ENCODE results near the gene IFTAP. TPM values are rescaled to one million over a fixed set of nuclear protein-coding genes. Genes with fewer than 3 reads are reported as not detected.

IFTAP gene
- total RNA-seq, 2 donors from 2014 or later = 23.5 to 38.1 TPM

- no peaks in the 10 kb centered on the region for H3K36me3 ChIP-seq
- 83% methylated on average over 4 of the region's 4 CpGs for whole genome bisulfite sequencing
- no peaks in the 10 kb centered on the region for H3K9me3 ChIP-seq
- H3K4me1 ChIP-seq (replicated peaks) = no peaks in the 10 kb centered on the region
- no peak for TF ChIP-seq POLR2AphosphoS5 (IDR thresholded peaks at IDR 0.05)
- TF ChIP-seq CTCF (IDR thresholded peaks at IDR 0.05) = no peak
- no peak for TF ChIP-seq POLR2A (IDR thresholded peaks at IDR 0.05)
- intact Hi-C loops (cut with DNase I) = no loop called here
- H3K27me3 ChIP-seq (replicated peaks; ENCODE audit: insufficient read depth) = no peaks in the 10 kb centered on the region
- no peak for DNase-seq (ENCODE audit: low spot score)
- no peak overlapping the region for H3K27ac ChIP-seq
- H3K4me3 ChIP-seq = no peak overlapping the region
Observed at GRCh38 chr11:36569095-36569494, 25.2 kb upstream of the IFTAP start.

GRCh38 chr11:36574486-36574885, 19.8 kb upstream of the IFTAP start:
- no peaks in the 10 kb centered on the region for H3K4me1 ChIP-seq (replicated peaks)
- TF ChIP-seq POLR2AphosphoS5 (IDR thresholded peaks at IDR 0.05) = no peak
- TF ChIP-seq POLR2A (IDR thresholded peaks at IDR 0.05) = no peak
- TF ChIP-seq CTCF (IDR thresholded peaks at IDR 0.05) = no peak
- intact Hi-C loops (cut with DNase I) = no loop called here
- H3K27ac ChIP-seq = no peak overlapping the region
- DNase-seq (ENCODE audit: low spot score) = no peak
- H3K9me3 ChIP-seq = no peaks in the 10 kb centered on the region
- H3K4me3 ChIP-seq = no peak overlapping the region
- H3K27me3 ChIP-seq (replicated peaks; ENCODE audit: insufficient read depth) = no peaks in the 10 kb centered on the region
- 82% methylated on average over 8 of the region's 8 CpGs for WGBS
- no peaks in the 10 kb centered on the region for H3K36me3 ChIP-seq

- Histone ChIP-seq H3K9me3 (no peaks in the 10 kb centered on the region), H3K27me3 (replicated peaks; ENCODE audit: insufficient read depth) (no peaks in the 10 kb centered on the region), H3K4me1 (replicated peaks) (no peaks in the 10 kb centered on the region), H3K27ac (no peak overlapping the region), H3K4me3 (no peak overlapping the region), H3K36me3 (no peaks in the 10 kb centered on the region)
- intact Hi-C loops (cut with DNase I) = no loop called here
- WGBS = 57% methylated on average over 2 of the region's 2 CpGs
- DNase-seq (ENCODE audit: low spot score) = no peak
- TF ChIP-seq POLR2AphosphoS5 (IDR thresholded peaks at IDR 0.05) (no peak), CTCF (IDR thresholded peaks at IDR 0.05) (no peak), POLR2A (IDR thresholded peaks at IDR 0.05) (no peak)
Observed at GRCh38 chr11:36577373-36577772, 16.9 kb upstream of the IFTAP start.

GRCh38 chr11:36577859-36578258, 16.4 kb upstream of the IFTAP start:
- H3K36me3 ChIP-seq = no peaks in the 10 kb centered on the region
- H3K9me3 ChIP-seq = no peaks in the 10 kb centered on the region
- TF ChIP-seq POLR2AphosphoS5 (IDR thresholded peaks at IDR 0.05) = no peak
- no peak for TF ChIP-seq POLR2A (IDR thresholded peaks at IDR 0.05)
- TF ChIP-seq CTCF (IDR thresholded peaks at IDR 0.05) = no peak
- H3K27ac ChIP-seq = no peak overlapping the region
- H3K4me1 ChIP-seq (replicated peaks) = no peaks in the 10 kb centered on the region
- 76% methylated on average over 2 of the region's 2 CpGs for WGBS
- no peaks in the 10 kb centered on the region for H3K27me3 ChIP-seq (replicated peaks; ENCODE audit: insufficient read depth)
- H3K4me3 ChIP-seq = no peak overlapping the region
- no peak for DNase-seq (ENCODE audit: low spot score)
- intact Hi-C loops (cut with DNase I) = no loop called here

GRCh38 chr11:36578458-36578857, 15.8 kb upstream of the IFTAP start:
- TF ChIP-seq POLR2AphosphoS5 (IDR thresholded peaks at IDR 0.05) (no peak), CTCF (IDR thresholded peaks at IDR 0.05) (no peak), POLR2A (IDR thresholded peaks at IDR 0.05) (no peak)
- no peak for DNase-seq (ENCODE audit: low spot score)
- Histone ChIP-seq H3K4me1 (replicated peaks) (no peaks in the 10 kb centered on the region), H3K36me3 (no peaks in the 10 kb centered on the region), H3K27ac (no peak overlapping the region), H3K9me3 (no peaks in the 10 kb centered on the region), H3K4me3 (no peak overlapping the region), H3K27me3 (replicated peaks; ENCODE audit: insufficient read depth) (no peaks in the 10 kb centered on the region)
- 53% methylated on average over 1 of the region's 1 CpG for WGBS
- intact Hi-C loops (cut with DNase I) = no loop called here
